NT2/D1 (cell line): ENCODE data around the gene STARD10.

Experiments used
- YY1 ChIP-seq: IDR thresholded peaks from 2 replicates; pipeline ENCODE4 v1.6.1; 2011; ENCODE audit not compliant: insufficient read length, insufficient read depth
- ZNF274 ChIP-seq: IDR thresholded peaks from 2 replicates; pipeline ENCODE4 v1.6.1; 2011; ENCODE audit warnings: mild to moderate bottlenecking, low read depth, low read length

- TF ChIP-seq ZNF274 (no peak), YY1 (no peak)
These were observed 45.0 kb upstream of the STARD10 start for GRCh38 chr11:72838691-72839305.
